A673 (cell line): ENCODE data around the gene SLC3A2.

Experiments used
- CTCF ChIP-seq: fragments of 300-800, 200-600 bp; sonication (generic); conservative IDR thresholded peaks from 2 replicates; pipeline ENCODE4 v1.5.1; 2017; ENCODE audit warnings: low read depth, mild to moderate bottlenecking, antibody characterized with exemption, low read length, moderate library complexity, mixed read lengths
- EZH2 ChIP-seq: fragments of 200-600 bp; sonication (generic); IDR thresholded peaks from 2 replicates; pipeline ENCODE4 v1.6.1; 2017; ENCODE audit warnings: borderline replicate concordance, low read depth, mild to moderate bottlenecking, mixed read lengths, antibody characterized with exemption, low read length; ENCODE audit not compliant: poor library complexity, severe bottlenecking

- no peak for TF ChIP-seq CTCF
- no peak for TF ChIP-seq EZH2
Observed at GRCh38 chr11:62921201-62921572, 40.5 kb downstream of the SLC3A2 start, which contains the start of gene CHRM1.
